K562 (cell line): Measurements from ENCODE around the gene ANO10. TPM values are rescaled to one million over a fixed set of nuclear protein-coding genes. Genes with fewer than 3 reads are reported as not detected.

ENCODE experiments used
- BRD4 ChIP-seq: fragments of 200-600 bp; sonication (generic); IDR thresholded peaks from 2 replicates; pipeline ENCODE4 v1.6.1; 2017; ENCODE audit warnings: inconsistent platforms
- CBFA2T3 ChIP-seq: fragments of 450-650 bp; IDR thresholded peaks from 2 replicates; pipeline ENCODE4 v1.6.1; 2017
- ESRRA ChIP-seq: fragments of 450-650 bp; IDR thresholded peaks from 2 replicates; pipeline ENCODE4 v1.6.1; 2014; ENCODE audit warnings: low read depth, mild to moderate bottlenecking, moderate library complexity, borderline replicate concordance
- FOSL1 ChIP-seq: fragments of 200-800 bp; sonication (Bioruptor generic); conservative IDR thresholded peaks from 2 replicates; pipeline ENCODE4 v1.6.1; 2016; ENCODE audit warnings: missing genetic modification characterization, missing compliant biosample characterization
- FOXK2 ChIP-seq, 2 experiments: fragments of 450-650 bp; IDR thresholded peaks in 1 of 2; conservative IDR thresholded peaks in 1 of 2; 2 replicates each; pipeline ENCODE4 v1.6.1; 2016; ENCODE audit warnings: low read depth in 2 of 2, mild to moderate bottlenecking in 1 of 2
- FOXP4 ChIP-seq: sonication (generic); formaldehyde crosslinking; IDR thresholded peaks from 2 replicates; pipeline ENCODE4 v1.8.0; 2022; ENCODE audit warnings: mild to moderate bottlenecking, missing genetic modification reagents, borderline replicate concordance
- HNRNPLL ChIP-seq: fragments of 200-400 bp; formaldehyde crosslinking; IDR thresholded peaks from 2 replicates; pipeline ENCODE4 v1.6.1; 2017; ENCODE audit warnings: low read length, low read depth, mild to moderate bottlenecking; ENCODE audit not compliant: poor library complexity, severe bottlenecking
- KDM4B ChIP-seq, 2 experiments: fragments of 450-650 bp in 1 of 2; sonication (generic) in 1 of 2; IDR thresholded peaks; 2 replicates each; pipeline ENCODE4 v1.6.1; 2016 to 2017; ENCODE audit warnings: borderline replicate concordance in 2 of 2, antibody characterized with exemption in 1 of 2, low read depth in 1 of 2, mild to moderate bottlenecking in 1 of 2
- LCOR ChIP-seq: sonication (generic); formaldehyde crosslinking; IDR thresholded peaks from 2 replicates; pipeline ENCODE4 v1.8.0; 2022; ENCODE audit warnings: mild to moderate bottlenecking, missing genetic modification reagents
- STAT5B ChIP-seq: fragments of 250-450 bp; sonication (Bioruptor Pico); IDR thresholded peaks from 2 replicates; pipeline ENCODE4 v1.8.0; 2021; ENCODE audit warnings: mild to moderate bottlenecking, inconsistent platforms
- TAF7 ChIP-seq: fragments of 450-650 bp; IDR thresholded peaks from 2 replicates; pipeline ENCODE4 v1.6.1; 2016; ENCODE audit warnings: missing genetic modification characterization, missing compliant biosample characterization
- U2AF2 ChIP-seq: fragments of 200-400 bp; formaldehyde crosslinking; optimal IDR thresholded peaks from 2 replicates; pipeline ENCODE3; 2017; ENCODE audit warnings: low read depth, mild to moderate bottlenecking, low read length
- ZNF217 ChIP-seq: sonication (generic); formaldehyde crosslinking; IDR thresholded peaks from 2 replicates; pipeline ENCODE4 v1.8.0; 2022; ENCODE audit warnings: mild to moderate bottlenecking, missing genetic modification reagents
- ZNF518B ChIP-seq: fragments of 250-450 bp; sonication (Bioruptor Pico); IDR thresholded peaks from 2 replicates; pipeline ENCODE4 v1.5.0; 2021; ENCODE audit warnings: mild to moderate bottlenecking, moderate library complexity
- ZNF717 ChIP-seq: fragments of 250-450 bp; sonication (Bioruptor Pico); IDR thresholded peaks from 2 replicates; pipeline ENCODE4 v1.5.0; 2021
- ZNF77 ChIP-seq: fragments of 250-450 bp; sonication (Bioruptor Pico); IDR thresholded peaks from 2 replicates; pipeline ENCODE4 v1.5.0; 2020
- ZNF785 ChIP-seq: fragments of 250-450 bp; sonication (Bioruptor Pico); IDR thresholded peaks from 2 replicates; pipeline ENCODE4 v1.4.0; 2020; ENCODE audit warnings: mild to moderate bottlenecking
- polyA plus RNA-seq, 8 experiments: library from polyadenylated mRNA; depleted of rRNA in 4 of 8; stranded (reverse) in 5 of 8; unstranded in 3 of 8; fragments of >200 nt; fragmentation: Nextera tagmentation in 2 of 8; fragmentation: Illumina TruSeq in 1 of 8; extraction: Ambion mirVana in 2 of 8; extraction: Trizol in 1 of 8; gene quantifications; 2 replicates each; pipeline versions ENCODE4 v1.2.1 to v1.2.3, GENCODE V29; 2011 to 2014; ENCODE audit warnings: inconsistent platforms in 1 of 8, missing spikeins in 1 of 8
- total RNA-seq, 7 experiments: library from RNA; depleted of rRNA in 6 of 7; stranded (reverse); fragments of >200 nt in 6 of 7; fragmentation: Illumina TruSeq in 2 of 7; extraction: Trizol in 2 of 7; gene quantifications; 2 replicates each; pipeline versions ENCODE4 v1.2.1 to v1.2.3, GENCODE V29; 2011 to 2021; ENCODE audit warnings: low replicate concordance in 1 of 7
- TF ChIP-seq, protein P1 (sequence below): fragments of 250-450 bp; sonication (Bioruptor Pico); IDR thresholded peaks from 2 replicates; pipeline ENCODE4 v1.9.0; 2021; ENCODE audit warnings: mild to moderate bottlenecking, inconsistent platforms
- TF ChIP-seq, protein P2 (sequence below): fragments of 450-650 bp; IDR thresholded peaks from 2 replicates; pipeline ENCODE4 v1.6.1; 2017; ENCODE audit warnings: mild to moderate bottlenecking, moderate library complexity

Gene ANO10
- total and polyA plus RNA-seq, 9 of the 15 experiments (the other 6 are each of a cell fraction or from before 2014, with no cell fraction given), result 6.4 to 46.0 (median 32.3) TPM

- TF ChIP-seq KDM4B (IDR thresholded peaks at IDR 0.05; ENCODE audit: borderline replicate concordance in 2 of 2, low read depth in 1 of 2) (no peak), ZNF217 (CRISPR knock-in tag) (no peak), FOXK2 (conservative IDR thresholded peaks at IDR 0.05 in 1 of 2, IDR thresholded peaks at IDR 0.05 in 1 of 2; ENCODE audit: low read depth in 2 of 2) (peak; percentile 35 to 50; a peak in 1 of 4 replicates), HNRNPLL (no peak), ZNF785 (no peak), U2AF2 (no peak), LCOR (CRISPR knock-in tag) (peak; percentile 69; the same call in 1 of the 2 replicates), ZNF518B (CRISPR knock-in tag) (no peak), FOXP4 (CRISPR knock-in tag) (no peak), ZNF717 (CRISPR knock-in tag) (no peak), STAT5B (CRISPR knock-in tag) (no peak), FOSL1 (tag) (peak; percentile 80), ESRRA (peak; percentile 88; the same call in 1 of the 2 replicates), CBFA2T3 (peak; percentile 35; the same call in 1 of the 2 replicates), ZNF77 (CRISPR knock-in tag) (no peak), TAF7 (tag) (no peak), BRD4 (no peak)
- TF ChIP-seq, protein P1, sequence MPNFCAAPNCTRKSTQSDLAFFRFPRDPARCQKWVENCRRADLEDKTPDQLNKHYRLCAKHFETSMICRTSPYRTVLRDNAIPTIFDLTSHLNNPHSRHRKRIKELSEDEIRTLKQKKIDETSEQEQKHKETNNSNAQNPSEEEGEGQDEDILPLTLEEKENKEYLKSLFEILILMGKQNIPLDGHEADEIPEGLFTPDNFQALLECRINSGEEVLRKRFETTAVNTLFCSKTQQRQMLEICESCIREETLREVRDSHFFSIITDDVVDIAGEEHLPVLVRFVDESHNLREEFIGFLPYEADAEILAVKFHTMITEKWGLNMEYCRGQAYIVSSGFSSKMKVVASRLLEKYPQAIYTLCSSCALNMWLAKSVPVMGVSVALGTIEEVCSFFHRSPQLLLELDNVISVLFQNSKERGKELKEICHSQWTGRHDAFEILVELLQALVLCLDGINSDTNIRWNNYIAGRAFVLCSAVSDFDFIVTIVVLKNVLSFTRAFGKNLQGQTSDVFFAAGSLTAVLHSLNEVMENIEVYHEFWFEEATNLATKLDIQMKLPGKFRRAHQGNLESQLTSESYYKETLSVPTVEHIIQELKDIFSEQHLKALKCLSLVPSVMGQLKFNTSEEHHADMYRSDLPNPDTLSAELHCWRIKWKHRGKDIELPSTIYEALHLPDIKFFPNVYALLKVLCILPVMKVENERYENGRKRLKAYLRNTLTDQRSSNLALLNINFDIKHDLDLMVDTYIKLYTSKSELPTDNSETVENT (CRISPR knock-in tag), result no peak
- TF ChIP-seq, protein P2, sequence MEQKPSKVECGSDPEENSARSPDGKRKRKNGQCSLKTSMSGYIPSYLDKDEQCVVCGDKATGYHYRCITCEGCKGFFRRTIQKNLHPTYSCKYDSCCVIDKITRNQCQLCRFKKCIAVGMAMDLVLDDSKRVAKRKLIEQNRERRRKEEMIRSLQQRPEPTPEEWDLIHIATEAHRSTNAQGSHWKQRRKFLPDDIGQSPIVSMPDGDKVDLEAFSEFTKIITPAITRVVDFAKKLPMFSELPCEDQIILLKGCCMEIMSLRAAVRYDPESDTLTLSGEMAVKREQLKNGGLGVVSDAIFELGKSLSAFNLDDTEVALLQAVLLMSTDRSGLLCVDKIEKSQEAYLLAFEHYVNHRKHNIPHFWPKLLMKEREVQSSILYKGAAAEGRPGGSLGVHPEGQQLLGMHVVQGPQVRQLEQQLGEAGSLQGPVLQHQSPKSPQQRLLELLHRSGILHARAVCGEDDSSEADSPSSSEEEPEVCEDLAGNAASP, result no peak
These were observed 17.0 kb upstream of the ANO10 start (continued) for GRCh38 chr3:43638594-43639447.
